ENCODE measurements around the gene MRPS9. TPM values are rescaled to one million over a fixed set of nuclear protein-coding genes. Genes with fewer than 3 reads are reported as not detected.

The MRPS9 gene
- polyA plus RNA-seq, 1 experiment = 36.1 TPM

- H3K27me3 ChIP-seq (ENCODE audit: control insufficient read depth, insufficient read depth, low read length) = no peaks in the 10 kb centered on the region
- no peaks in the 10 kb centered on the region; the same call in 1 of the 2 replicates for H3K9me3 ChIP-seq (ENCODE audit: control insufficient read depth, insufficient read depth, low read length)
- no peak overlapping the region for H3K27ac ChIP-seq (ENCODE audit: low read depth, low read length)
- no peak overlapping the region for H3K4me3 ChIP-seq (ENCODE audit: low read depth, low read length)
- no peak for DNase-seq (ENCODE audit: low read depth, low spot score)
- TF ChIP-seq CTCF (IDR thresholded peaks at IDR 0.05; ENCODE audit: low read depth, low read length) = no peak
- CTCF ChIA-PET = interaction anchor here (9.6 kb wide), 1 partner anchor 16 kb away, joined by 73 read pairs; no protein-coding TSS in a partner anchor
- POLR2A ChIA-PET = no interaction called here
Observed at GRCh38 chr2:105099153-105099552, 61.3 kb downstream of the MRPS9 start.

GRCh38 chr2:105100046-105100840 lies 62.4 kb downstream of the MRPS9 start:
- DNase-seq (ENCODE audit: low read depth, low spot score) = no peak
- no peaks in the 10 kb centered on the region for H3K27me3 ChIP-seq (ENCODE audit: control insufficient read depth, insufficient read depth, low read length)
- H3K9me3 ChIP-seq (ENCODE audit: control insufficient read depth, insufficient read depth, low read length) = no peaks in the 10 kb centered on the region; the same call in 1 of the 2 replicates
- no peak overlapping the region for H3K4me3 ChIP-seq (ENCODE audit: low read depth, low read length)
- ChIA-PET CTCF (interaction anchor here (9.6 kb wide), 1 partner anchor 15 kb away, joined by 73 read pairs; no protein-coding TSS in a partner anchor), POLR2A (no interaction called here)
- no peak overlapping the region for H3K27ac ChIP-seq (ENCODE audit: low read depth, low read length)
- no peak for TF ChIP-seq CTCF (IDR thresholded peaks at IDR 0.05; ENCODE audit: low read depth, low read length)

GRCh38 chr2:105102001-105102400 lies 64.1 kb downstream of the MRPS9 start:
- no peak for TF ChIP-seq CTCF (IDR thresholded peaks at IDR 0.05; ENCODE audit: low read depth, low read length)
- no peak overlapping the region for H3K4me3 ChIP-seq (ENCODE audit: low read depth, low read length)
- no peak for DNase-seq (ENCODE audit: low read depth, low spot score)
- CTCF ChIA-PET = interaction anchor here (0.5 to 9.6 kb wide), 2 partner anchors 14 to 212 kb away, joined by 4 to 73 read pairs; no protein-coding TSS in a partner anchor
- POLR2A ChIA-PET = no interaction called here
- no peaks in the 10 kb centered on the region for H3K27me3 ChIP-seq (ENCODE audit: control insufficient read depth, insufficient read depth, low read length)
- no peaks in the 10 kb centered on the region; the same call in 1 of the 2 replicates for H3K9me3 ChIP-seq (ENCODE audit: control insufficient read depth, insufficient read depth, low read length)
- H3K27ac ChIP-seq (ENCODE audit: low read depth, low read length) = no peak overlapping the region

- no peaks in the 10 kb centered on the region for H3K27me3 ChIP-seq (ENCODE audit: control insufficient read depth, insufficient read depth, low read length)
- no peaks in the 10 kb centered on the region; the same call in 1 of the 2 replicates for H3K9me3 ChIP-seq (ENCODE audit: control insufficient read depth, insufficient read depth, low read length)
- peak overlapping the region; percentile 48 for H3K27ac ChIP-seq (ENCODE audit: low read depth, low read length)
- no peak for TF ChIP-seq CTCF (IDR thresholded peaks at IDR 0.05; ENCODE audit: low read depth, low read length)
- peak; percentile 66 for DNase-seq (ENCODE audit: low read depth, low spot score)
- ChIA-PET POLR2A (no interaction called here), CTCF (interaction anchor here (1.2 to 9.6 kb wide), 2 partner anchors 13 to 133 kb away, joined by 5 to 73 read pairs; no protein-coding TSS in a partner anchor)
- no peak overlapping the region for H3K4me3 ChIP-seq (ENCODE audit: low read depth, low read length)
Observed at GRCh38 chr2:105102963-105103421, 65.1 kb downstream of the MRPS9 start.

GRCh38 chr2:105103481-105103880 lies 65.6 kb downstream of the MRPS9 start:
- no peaks in the 10 kb centered on the region for H3K27me3 ChIP-seq (ENCODE audit: control insufficient read depth, insufficient read depth, low read length)
- TF ChIP-seq CTCF (IDR thresholded peaks at IDR 0.05; ENCODE audit: low read depth, low read length) = no peak
- peak overlapping the region; percentile 48 for H3K27ac ChIP-seq (ENCODE audit: low read depth, low read length)
- ChIA-PET POLR2A (no interaction called here), CTCF (interaction anchor here (1.0 to 9.6 kb wide), 3 partner anchors 12 to 137 kb away, joined by 3 to 73 read pairs (median 5); no protein-coding TSS in a partner anchor)
- DNase-seq (ENCODE audit: low read depth, low spot score) = no peak
- H3K4me3 ChIP-seq (ENCODE audit: low read depth, low read length) = no peak overlapping the region
- no peaks in the 10 kb centered on the region; the same call in 1 of the 2 replicates for H3K9me3 ChIP-seq (ENCODE audit: control insufficient read depth, insufficient read depth, low read length)
